ENCODE measurements around the gene LDB2.
A peak's percentile ranks its signal among the peaks of the same experiment; 100 is the strongest.

Gene LDB2

GRCh38 chr4:16767251-16767650, 131.2 kb downstream of the LDB2 start:
- H2AFZ ChIP-seq (ENCODE audit: low read length): no peak overlapping the region
- H3K27ac ChIP-seq (ENCODE audit: low read length): no peak overlapping the region
- no peak overlapping the region for H3K9ac ChIP-seq (ENCODE audit: low read length)
- no peaks in the 10 kb centered on the region for H3K36me3 ChIP-seq (replicated peaks; ENCODE audit: insufficient read depth, low read length)
- H3K4me3 ChIP-seq (ENCODE audit: low read length): no peak overlapping the region
- H3K4me2 ChIP-seq (ENCODE audit: low read depth, low read length): no peak overlapping the region
- no peaks in the 10 kb centered on the region for H3F3A ChIP-seq (ENCODE audit: insufficient read depth, low read length)
- DNase-seq: no peak
- H3K9me3 ChIP-seq (replicated peaks; ENCODE audit: insufficient read depth, low read length): no peaks in the 10 kb centered on the region
- H3K9me2 ChIP-seq (replicated peaks; ENCODE audit: insufficient read depth, low read length): no peaks in the 10 kb centered on the region
- H3K27me3 ChIP-seq (replicated peaks; ENCODE audit: insufficient read depth, low read length): no peaks in the 10 kb centered on the region
- H3K4me1 ChIP-seq (ENCODE audit: low read length): no peaks in the 10 kb centered on the region
- H3K79me2 ChIP-seq (ENCODE audit: low read length): no peaks in the 10 kb centered on the region
- TF ChIP-seq CTCF (IDR thresholded peaks at IDR 0.05; ENCODE audit: low read length) (no peak), EZH2phosphoT487 (IDR thresholded peaks at IDR 0.05; ENCODE audit: low read length) (no peak), EZH2 (optimal IDR thresholded peaks at IDR 0.05; ENCODE audit: low read depth, low read length) (no peak)
- no peaks in the 10 kb centered on the region for H4K20me1 ChIP-seq (ENCODE audit: insufficient read depth, low read length)

GRCh38 chr4:16765546-16765945, 132.9 kb downstream of the LDB2 start:
- Histone ChIP-seq H3K4me1 (ENCODE audit: low read length) (no peaks in the 10 kb centered on the region), H3K9ac (ENCODE audit: low read length) (no peak overlapping the region), H2AFZ (ENCODE audit: low read length) (no peak overlapping the region), H3K4me3 (ENCODE audit: low read length) (no peak overlapping the region), H3K27ac (ENCODE audit: low read length) (no peak overlapping the region), H3K79me2 (ENCODE audit: low read length) (no peaks in the 10 kb centered on the region), H3K9me2 (replicated peaks; ENCODE audit: insufficient read depth, low read length) (no peaks in the 10 kb centered on the region), H3K27me3 (replicated peaks; ENCODE audit: insufficient read depth, low read length) (no peaks in the 10 kb centered on the region), H3K36me3 (replicated peaks; ENCODE audit: insufficient read depth, low read length) (no peaks in the 10 kb centered on the region), H3F3A (ENCODE audit: insufficient read depth, low read length) (no peaks in the 10 kb centered on the region), H4K20me1 (ENCODE audit: insufficient read depth, low read length) (no peaks in the 10 kb centered on the region), H3K9me3 (replicated peaks; ENCODE audit: insufficient read depth, low read length) (no peaks in the 10 kb centered on the region), H3K4me2 (ENCODE audit: low read depth, low read length) (no peak overlapping the region)
- no peak for DNase-seq
- TF ChIP-seq EZH2phosphoT487 (IDR thresholded peaks at IDR 0.05; ENCODE audit: low read length): no peak
- no peak for TF ChIP-seq CTCF (IDR thresholded peaks at IDR 0.05; ENCODE audit: low read length)
- no peak for TF ChIP-seq EZH2 (optimal IDR thresholded peaks at IDR 0.05; ENCODE audit: low read depth, low read length)

- Histone ChIP-seq H3K9me2 (replicated peaks; ENCODE audit: insufficient read depth, low read length) (no peaks in the 10 kb centered on the region), H3K36me3 (replicated peaks; ENCODE audit: insufficient read depth, low read length) (no peaks in the 10 kb centered on the region), H3K4me2 (ENCODE audit: low read depth, low read length) (no peak overlapping the region), H3F3A (ENCODE audit: insufficient read depth, low read length) (no peaks in the 10 kb centered on the region), H3K27me3 (replicated peaks; ENCODE audit: insufficient read depth, low read length) (no peaks in the 10 kb centered on the region), H3K79me2 (ENCODE audit: low read length) (no peaks in the 10 kb centered on the region), H3K9me3 (replicated peaks; ENCODE audit: insufficient read depth, low read length) (no peaks in the 10 kb centered on the region), H3K9ac (ENCODE audit: low read length) (no peak overlapping the region), H3K27ac (ENCODE audit: low read length) (no peak overlapping the region), H3K4me1 (ENCODE audit: low read length) (no peaks in the 10 kb centered on the region), H3K4me3 (ENCODE audit: low read length) (no peak overlapping the region), H2AFZ (ENCODE audit: low read length) (no peak overlapping the region), H4K20me1 (ENCODE audit: insufficient read depth, low read length) (no peaks in the 10 kb centered on the region)
- TF ChIP-seq EZH2 (optimal IDR thresholded peaks at IDR 0.05; ENCODE audit: low read depth, low read length) (no peak), CTCF (IDR thresholded peaks at IDR 0.05; ENCODE audit: low read length) (peak; percentile 11; the same call in 1 of the 2 replicates)
- DNase-seq: no peak
Observed at GRCh38 chr4:16764622-16765021, 133.8 kb downstream of the LDB2 start.

All from MM.1S (cell line).